WTC11 (cell line): ENCODE measurements around the gene PDCD1. TPM values are rescaled to one million over a fixed set of nuclear protein-coding genes. Genes with fewer than 3 reads are reported as not detected.
"Not testable (repeated sequence)": the region's sequence is repeated elsewhere in the genome, so short reads cannot be mapped to it uniquely, and the experiment has no call there.

Experiments used
- ATAC-seq: fragments of 200-7000 bp; cut with Tn5 transposase; 2 replicates; pipeline ENCODE4 v1.10.0; 2021; ENCODE audit warnings: mild to moderate bottlenecking, moderate library complexity
- CTCF ChIA-PET: fragments of 300-600 bp; sonication (Branson Sonifier 250); formaldehyde crosslinking; loops from one replicate; lab custom pipeline; 2021; ENCODE audit warnings: antibody characterized with exemption; lab: Charles Lee
- POLR2A ChIA-PET: fragments of 350-600 bp; sonication (Branson Sonifier 250); formaldehyde crosslinking; loops from one replicate; lab custom pipeline; 2021; ENCODE audit warnings: antibody characterized with exemption; lab: Charles Lee
- DNase-seq: peaks from one replicate; pipeline ENCODE4 v3.0.0; 2021; ENCODE audit warnings: low spot score
- H3K27ac Mint-ChIP-seq: 2 replicates; pipeline ENCODE4 v1.8.0; 2021; ENCODE audit warnings: mixed read lengths
- H3K27me3 Mint-ChIP-seq: 2 replicates; pipeline ENCODE4 v1.8.0; 2021; ENCODE audit warnings: low read depth, mild to moderate bottlenecking, moderate library complexity, mixed read lengths
- H3K36me3 Mint-ChIP-seq: 2 replicates; pipeline ENCODE4 v1.8.0; 2021; ENCODE audit warnings: mixed read lengths
- H3K4me1 Mint-ChIP-seq: 2 replicates; pipeline ENCODE4 v1.8.0; 2022; ENCODE audit warnings: mixed read lengths
- H3K4me3 Mint-ChIP-seq: 2 replicates; pipeline ENCODE4 v1.8.0; 2021; ENCODE audit warnings: mild to moderate bottlenecking, moderate library complexity, mixed read lengths
- H3K9me3 Mint-ChIP-seq: 2 replicates; pipeline ENCODE4 v1.8.0; 2021; ENCODE audit warnings: mixed read lengths
- ATF2 ChIP-seq: sonication (generic); formaldehyde crosslinking; IDR thresholded peaks from 2 replicates; pipeline ENCODE4 v1.8.1; 2022; ENCODE audit warnings: low read depth, missing genetic modification reagents, borderline replicate concordance
- ETV6 ChIP-seq: sonication (generic); formaldehyde crosslinking; IDR thresholded peaks from 2 replicates; pipeline ENCODE4 v1.8.1; 2022; ENCODE audit warnings: mild to moderate bottlenecking, missing genetic modification reagents
- GTF2I ChIP-seq: fragments of 250-450 bp; sonication (Bioruptor Pico); conservative IDR thresholded peaks from 2 replicates; pipeline ENCODE4 v1.4.0; 2021; ENCODE audit warnings: mild to moderate bottlenecking
- MAX ChIP-seq: sonication (generic); formaldehyde crosslinking; IDR thresholded peaks from 2 replicates; pipeline ENCODE4 v1.8.0; 2022; ENCODE audit warnings: mild to moderate bottlenecking, missing genetic modification reagents
- NR2C2 ChIP-seq: sonication (generic); formaldehyde crosslinking; IDR thresholded peaks from 2 replicates; pipeline ENCODE4 v1.8.0; 2022; ENCODE audit warnings: mild to moderate bottlenecking, missing genetic modification reagents
- ZNF121 ChIP-seq: sonication (generic); formaldehyde crosslinking; IDR thresholded peaks from 2 replicates; pipeline ENCODE4 v1.8.0; 2023; ENCODE audit warnings: missing genetic modification reagents
- ZNF263 ChIP-seq: sonication (generic); formaldehyde crosslinking; IDR thresholded peaks from 2 replicates; pipeline ENCODE4 v1.8.1; 2022; ENCODE audit warnings: low read depth, mild to moderate bottlenecking, moderate library complexity, missing genetic modification reagents
- ZNF317 ChIP-seq: sonication (generic); formaldehyde crosslinking; IDR thresholded peaks from 2 replicates; pipeline ENCODE4 v1.8.1; 2023; ENCODE audit warnings: low read depth, mild to moderate bottlenecking, moderate library complexity, missing genetic modification reagents, borderline replicate concordance
- total RNA-seq: library from RNA; stranded (reverse); gene quantifications from 3 replicates; pipeline ENCODE4 v1.2.3, GENCODE V29; 2021
- TF ChIP-seq, protein P1 (sequence below): sonication (generic); formaldehyde crosslinking; IDR thresholded peaks from 2 replicates; pipeline ENCODE4 v1.8.1; 2023; ENCODE audit warnings: mild to moderate bottlenecking, moderate library complexity, missing genetic modification reagents
- TF ChIP-seq, protein P2 (sequence below): sonication (generic); formaldehyde crosslinking; IDR thresholded peaks from 2 replicates; pipeline ENCODE4 v1.8.0; 2022; ENCODE audit warnings: mild to moderate bottlenecking, missing genetic modification reagents
- TF ChIP-seq, protein P3 (sequence below): fragments of 250-450 bp; sonication (Bioruptor Pico); conservative IDR thresholded peaks from 2 replicates; pipeline ENCODE4 v1.9.0; 2021; ENCODE audit warnings: mild to moderate bottlenecking
- TF ChIP-seq, protein P4 (sequence below): sonication (generic); formaldehyde crosslinking; IDR thresholded peaks from 2 replicates; pipeline ENCODE4 v1.8.0; 2022; ENCODE audit warnings: mild to moderate bottlenecking, missing genetic modification reagents
- TF ChIP-seq, protein P5 (sequence below): sonication (generic); formaldehyde crosslinking; IDR thresholded peaks from 2 replicates; pipeline ENCODE4 v1.8.0; 2023; ENCODE audit warnings: missing genetic modification reagents

The PDCD1 gene
- total RNA-seq, 1 experiment from 2014 or later = 0.52 TPM

- DNase-seq (no peak), ATAC-seq (no peak)
- H3K9me3 Mint-ChIP-seq = peaks cover 10% of the 10 kb centered on the region
- no peaks in the 10 kb centered on the region for H3K36me3 Mint-ChIP-seq
- TF ChIP-seq ZNF317 (CRISPR knock-in tag) (no peak), ZNF263 (CRISPR knock-in tag) (no peak), ETV6 (CRISPR knock-in tag) (no peak), GTF2I (CRISPR knock-in tag) (no peak), NR2C2 (CRISPR knock-in tag) (no peak), MAX (CRISPR knock-in tag) (no peak), ATF2 (no peak), ZNF121 (CRISPR knock-in tag) (no peak)
- TF ChIP-seq, protein P1, sequence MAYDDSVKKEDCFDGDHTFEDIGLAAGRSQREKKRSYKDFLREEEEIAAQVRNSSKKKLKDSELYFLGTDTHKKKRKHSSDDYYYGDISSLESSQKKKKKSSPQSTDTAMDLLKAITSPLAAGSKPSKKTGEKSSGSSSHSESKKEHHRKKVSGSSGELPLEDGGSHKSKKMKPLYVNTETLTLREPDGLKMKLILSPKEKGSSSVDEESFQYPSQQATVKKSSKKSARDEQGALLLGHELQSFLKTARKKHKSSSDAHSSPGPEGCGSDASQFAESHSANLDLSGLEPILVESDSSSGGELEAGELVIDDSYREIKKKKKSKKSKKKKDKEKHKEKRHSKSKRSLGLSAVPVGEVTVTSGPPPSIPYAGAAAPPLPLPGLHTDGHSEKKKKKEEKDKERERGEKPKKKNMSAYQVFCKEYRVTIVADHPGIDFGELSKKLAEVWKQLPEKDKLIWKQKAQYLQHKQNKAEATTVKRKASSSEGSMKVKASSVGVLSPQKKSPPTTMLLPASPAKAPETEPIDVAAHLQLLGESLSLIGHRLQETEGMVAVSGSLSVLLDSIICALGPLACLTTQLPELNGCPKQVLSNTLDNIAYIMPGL (CRISPR knock-in tag) = no peak
- TF ChIP-seq, protein P2, sequence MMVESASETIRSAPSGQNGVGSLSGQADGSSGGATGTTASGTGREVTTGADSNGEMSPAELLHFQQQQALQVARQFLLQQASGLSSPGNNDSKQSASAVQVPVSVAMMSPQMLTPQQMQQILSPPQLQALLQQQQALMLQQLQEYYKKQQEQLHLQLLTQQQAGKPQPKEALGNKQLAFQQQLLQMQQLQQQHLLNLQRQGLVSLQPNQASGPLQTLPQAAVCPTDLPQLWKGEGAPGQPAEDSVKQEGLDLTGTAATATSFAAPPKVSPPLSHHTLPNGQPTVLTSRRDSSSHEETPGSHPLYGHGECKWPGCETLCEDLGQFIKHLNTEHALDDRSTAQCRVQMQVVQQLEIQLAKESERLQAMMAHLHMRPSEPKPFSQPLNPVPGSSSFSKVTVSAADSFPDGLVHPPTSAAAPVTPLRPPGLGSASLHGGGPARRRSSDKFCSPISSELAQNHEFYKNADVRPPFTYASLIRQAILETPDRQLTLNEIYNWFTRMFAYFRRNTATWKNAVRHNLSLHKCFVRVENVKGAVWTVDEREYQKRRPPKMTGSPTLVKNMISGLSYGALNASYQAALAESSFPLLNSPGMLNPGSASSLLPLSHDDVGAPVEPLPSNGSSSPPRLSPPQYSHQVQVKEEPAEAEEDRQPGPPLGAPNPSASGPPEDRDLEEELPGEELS (CRISPR knock-in tag) = no peak
- TF ChIP-seq, protein P3, sequence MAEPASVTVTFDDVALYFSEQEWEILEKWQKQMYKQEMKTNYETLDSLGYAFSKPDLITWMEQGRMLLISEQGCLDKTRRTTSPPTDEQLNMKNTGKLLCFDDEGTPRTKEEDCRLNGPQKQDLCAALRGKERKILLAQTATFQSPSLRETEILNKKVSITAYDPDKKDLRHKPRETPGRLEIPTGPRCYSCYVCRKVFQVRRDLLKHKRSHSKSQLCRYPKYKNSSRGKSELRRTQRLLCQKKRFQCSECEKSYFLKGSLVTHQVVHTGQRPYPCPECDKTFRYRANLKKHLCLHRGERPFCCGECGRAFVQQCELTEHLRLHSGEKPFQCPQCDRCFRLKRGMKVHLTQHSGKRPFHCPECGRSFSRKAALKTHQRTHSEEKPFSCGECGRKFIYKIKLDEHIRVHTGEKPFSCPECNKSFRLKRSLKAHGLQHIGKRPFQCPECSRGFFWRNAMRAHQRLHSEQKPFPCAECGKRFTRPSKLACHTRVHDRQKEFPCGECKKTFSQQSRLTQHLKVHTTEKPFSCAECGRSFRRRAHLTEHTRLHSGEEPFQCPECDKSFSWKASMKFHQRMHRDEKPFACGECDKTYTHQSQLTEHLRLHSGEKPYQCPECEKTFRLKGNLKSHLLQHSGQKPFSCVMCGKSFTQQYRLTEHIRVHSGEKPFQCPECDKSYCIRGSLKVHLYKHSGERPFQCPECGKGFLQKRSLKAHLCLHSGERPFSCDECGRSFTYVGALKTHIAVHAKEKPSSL (CRISPR knock-in tag) = no peak
- TF ChIP-seq, protein P4, sequence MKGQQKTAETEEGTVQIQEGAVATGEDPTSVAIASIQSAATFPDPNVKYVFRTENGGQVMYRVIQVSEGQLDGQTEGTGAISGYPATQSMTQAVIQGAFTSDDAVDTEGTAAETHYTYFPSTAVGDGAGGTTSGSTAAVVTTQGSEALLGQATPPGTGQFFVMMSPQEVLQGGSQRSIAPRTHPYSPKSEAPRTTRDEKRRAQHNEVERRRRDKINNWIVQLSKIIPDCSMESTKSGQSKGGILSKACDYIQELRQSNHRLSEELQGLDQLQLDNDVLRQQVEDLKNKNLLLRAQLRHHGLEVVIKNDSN (CRISPR knock-in tag) = no peak
- TF ChIP-seq, protein P5, sequence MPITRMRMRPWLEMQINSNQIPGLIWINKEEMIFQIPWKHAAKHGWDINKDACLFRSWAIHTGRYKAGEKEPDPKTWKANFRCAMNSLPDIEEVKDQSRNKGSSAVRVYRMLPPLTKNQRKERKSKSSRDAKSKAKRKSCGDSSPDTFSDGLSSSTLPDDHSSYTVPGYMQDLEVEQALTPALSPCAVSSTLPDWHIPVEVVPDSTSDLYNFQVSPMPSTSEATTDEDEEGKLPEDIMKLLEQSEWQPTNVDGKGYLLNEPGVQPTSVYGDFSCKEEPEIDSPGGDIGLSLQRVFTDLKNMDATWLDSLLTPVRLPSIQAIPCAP (CRISPR knock-in tag) = no peak
- no peak overlapping the region for H3K4me3 Mint-ChIP-seq
- H3K4me1 Mint-ChIP-seq = peaks cover 6% of the 10 kb centered on the region
- no peak overlapping the region for H3K27ac Mint-ChIP-seq
- H3K27me3 Mint-ChIP-seq = peaks cover 3% of the 10 kb centered on the region; the same call in 1 of the 2 replicates
- ChIA-PET POLR2A (interaction anchor here (0.6 kb wide), 1 partner anchor 877 kb away, joined by 3 read pairs; no protein-coding TSS in a partner anchor), CTCF (no interaction called here)
These were observed 24.0 kb downstream of the PDCD1 start for GRCh38 chr2:241834527-241835210.

GRCh38 chr2:241833756-241834526 lies 24.8 kb downstream of the PDCD1 start:
- H3K27me3 Mint-ChIP-seq, H3K4me1 Mint-ChIP-seq, POLR2A ChIA-PET, H3K4me3 Mint-ChIP-seq, H3K36me3 Mint-ChIP-seq, H3K27ac Mint-ChIP-seq, ATAC-seq, DNase-seq, CTCF ChIA-PET: not testable (repeated sequence)
- H3K9me3 Mint-ChIP-seq = peaks cover 10% of the 10 kb centered on the region
